GM23338 (cell line): ENCODE measurements around the gene ARHGEF37. TPM values are rescaled to one million over a fixed set of nuclear protein-coding genes. Genes with fewer than 3 reads are reported as not detected.
A peak's percentile ranks its signal among the peaks of the same experiment; 100 is the strongest.

ENCODE experiments used
- ATAC-seq: fragments of 200-7000 bp; cut with Tn5 transposase; 3 replicates; pipeline ENCODE4 v1.9.1; 2020
- DNase-seq: peaks from one replicate; pipeline ENCODE4 v3.0.0-alpha.2; 2015; ENCODE audit warnings: low spot score
- H2AFZ ChIP-seq: fragments of 200-600 bp; sonication (generic); 2 replicates; pipeline ENCODE4 v1.8.0; 2016; ENCODE audit warnings: antibody characterized with exemption, mild to moderate bottlenecking, moderate library complexity
- H3F3A ChIP-seq: fragments of 200-600 bp; sonication (generic); replicated peaks from 2 replicates; pipeline ENCODE4 v1.8.0; 2017; ENCODE audit warnings: antibody characterized with exemption, mixed run types, low read depth
- H3K27ac ChIP-seq: fragments of 200-600 bp; sonication (generic); 2 replicates; pipeline ENCODE4 v1.6.1; 2016; ENCODE audit warnings: low read depth
- H3K27me3 ChIP-seq: fragments of 200-600 bp; sonication (generic); 2 replicates; pipeline ENCODE4 v1.8.0; 2016; ENCODE audit warnings: mild to moderate bottlenecking, mixed run types, moderate library complexity; ENCODE audit not compliant: insufficient read depth
- H3K36me3 ChIP-seq: fragments of 200-600 bp; sonication (generic); 2 replicates; pipeline ENCODE4 v1.8.0; 2016; ENCODE audit warnings: mild to moderate bottlenecking; ENCODE audit not compliant: insufficient read depth
- H3K4me1 ChIP-seq: fragments of 200-600 bp; sonication (generic); 2 replicates; pipeline ENCODE4 v1.8.0; 2016; ENCODE audit warnings: mild to moderate bottlenecking, moderate library complexity; ENCODE audit not compliant: insufficient read depth
- H3K4me2 ChIP-seq: fragments of 200-600 bp; sonication (generic); 2 replicates; pipeline ENCODE4 v1.7.1; 2017; ENCODE audit warnings: mixed run types
- H3K4me3 ChIP-seq: fragments of 200-600 bp; sonication (generic); 2 replicates; pipeline ENCODE4 v1.6.1; 2016; ENCODE audit warnings: mixed run types
- H3K79me2 ChIP-seq: fragments of 200-600 bp; sonication (generic); replicated peaks from 2 replicates; pipeline ENCODE4 v1.8.0; 2017; ENCODE audit warnings: mild to moderate bottlenecking; ENCODE audit not compliant: insufficient read depth
- H3K9me2 ChIP-seq: fragments of 200-600 bp; sonication (generic); 2 replicates; pipeline ENCODE4 v1.8.0; 2017; ENCODE audit not compliant: insufficient read depth
- H4K20me1 ChIP-seq: fragments of 200-600 bp; sonication (generic); replicated peaks from 2 replicates; pipeline ENCODE4 v1.8.0; 2017; ENCODE audit warnings: mild to moderate bottlenecking; ENCODE audit not compliant: insufficient read depth
- H3K27ac Mint-ChIP-seq: 2 replicates; pipeline ENCODE4 v1.8.0; 2020; ENCODE audit warnings: inconsistent platforms, mild to moderate bottlenecking, moderate library complexity, mixed read lengths
- H3K27me3 Mint-ChIP-seq: 3 replicates; pipeline ENCODE4 v1.8.0; 2022; ENCODE audit warnings: low read depth, mild to moderate bottlenecking, moderate library complexity, mixed read lengths, inconsistent platforms; ENCODE audit not compliant: insufficient read depth, poor library complexity
- H3K36me3 Mint-ChIP-seq: 3 replicates; pipeline ENCODE4 v1.8.0; 2021; ENCODE audit warnings: low read depth, mild to moderate bottlenecking, inconsistent platforms, moderate library complexity, mixed read lengths
- H3K4me1 Mint-ChIP-seq: 3 replicates; pipeline ENCODE4 v1.8.0; 2020; ENCODE audit warnings: mild to moderate bottlenecking, inconsistent platforms, mixed read lengths
- H3K4me3 Mint-ChIP-seq: 3 replicates; pipeline ENCODE4 v1.8.0; 2021; ENCODE audit warnings: moderate library complexity, mild to moderate bottlenecking, inconsistent platforms, mixed read lengths
- H3K9me3 Mint-ChIP-seq: 3 replicates; pipeline ENCODE4 v1.8.0; 2020; ENCODE audit warnings: moderate library complexity, mild to moderate bottlenecking, inconsistent platforms, mixed read lengths
- CREB1 ChIP-seq: fragments of 250-450 bp; sonication (Bioruptor Pico); IDR thresholded peaks from 2 replicates; pipeline ENCODE4 v1.5.0; 2020; ENCODE audit warnings: low read depth, mild to moderate bottlenecking, moderate library complexity
- CTCF ChIP-seq, 2 experiments: fragments of 200-600 bp in 1 of 2; sonication (generic) in 1 of 2; conservative IDR thresholded peaks; 2 replicates each; pipeline versions ENCODE4 v1.5.1 to v1.6.1; 2016 to 2017; ENCODE audit warnings: antibody characterized with exemption in 2 of 2, low read depth in 2 of 2, mild to moderate bottlenecking in 2 of 2, moderate library complexity in 1 of 2
- ETS1 ChIP-seq: IDR thresholded peaks from 2 replicates; pipeline ENCODE4 v1.6.1; 2016; ENCODE audit warnings: antibody characterized with exemption
- EZH2 ChIP-seq: fragments of 200-600 bp; sonication (generic); IDR thresholded peaks from one replicate; pipeline ENCODE4 v1.8.0; 2017; ENCODE audit warnings: antibody characterized with exemption, mild to moderate bottlenecking, low read depth; ENCODE audit not compliant: unreplicated experiment
- EZH2phosphoT487 ChIP-seq: fragments of 200-600 bp; sonication (generic); IDR thresholded peaks from one replicate; pipeline ENCODE4 v1.8.1; 2018; ENCODE audit warnings: antibody characterized with exemption; ENCODE audit not compliant: unreplicated experiment
- JUNB ChIP-seq: IDR thresholded peaks from one replicate; pipeline ENCODE4 v1.6.1; 2016; ENCODE audit warnings: antibody characterized with exemption; ENCODE audit not compliant: unreplicated experiment
- NANOG ChIP-seq: IDR thresholded peaks from 2 replicates; pipeline ENCODE4 v1.6.1; 2016; ENCODE audit warnings: antibody characterized with exemption, borderline replicate concordance
- POLR2AphosphoS5 ChIP-seq: IDR thresholded peaks from 2 replicates; pipeline ENCODE4 v1.6.1; 2016; ENCODE audit warnings: antibody characterized with exemption, low read depth
- REST ChIP-seq: IDR thresholded peaks from one replicate; pipeline ENCODE4 v1.6.1; 2018; ENCODE audit warnings: antibody characterized with exemption; ENCODE audit not compliant: unreplicated experiment
- STAT1 ChIP-seq: IDR thresholded peaks from one replicate; pipeline ENCODE4 v1.6.1; 2016; ENCODE audit warnings: antibody characterized with exemption; ENCODE audit not compliant: unreplicated experiment
- ZNF114 ChIP-seq: fragments of 250-450 bp; sonication (Bioruptor Pico); IDR thresholded peaks from 2 replicates; pipeline ENCODE4 v1.5.0; 2020; ENCODE audit warnings: mild to moderate bottlenecking, moderate library complexity
- ZNF331 ChIP-seq: fragments of 250-450 bp; sonication (Bioruptor Pico); IDR thresholded peaks from 2 replicates; pipeline ENCODE4 v1.5.0; 2020; ENCODE audit warnings: low read depth, mild to moderate bottlenecking, moderate library complexity
- ZNF462 ChIP-seq: fragments of 250-450 bp; sonication (Bioruptor Pico); IDR thresholded peaks from 2 replicates; pipeline ENCODE4 v1.5.0; 2020; ENCODE audit warnings: mild to moderate bottlenecking, moderate library complexity
- polyA plus RNA-seq: library from polyadenylated mRNA; unstranded; fragments of >200 nt; fragmentation: Nextera tagmentation; extraction: Ambion mirVana; gene quantifications from 2 replicates; pipeline ENCODE4 v1.2.1, GENCODE V29; 2016
- total RNA-seq: library from RNA; depleted of rRNA; stranded (reverse); fragments of >200 nt; shearing (Covaris generic); gene quantifications from 2 replicates; pipeline ENCODE4 v1.2.3, GENCODE V29; 2014

The ARHGEF37 gene
- total and polyA plus RNA-seq, 2 experiments from 2014 or later, result 0.14 to 0.79 TPM

GRCh38 chr5:149532413-149532812 is 48.9 kb upstream of the ARHGEF37 start:
- TF ChIP-seq ZNF114 (CRISPR knock-in tag) (no peak), NANOG (no peak), ZNF462 (no peak), EZH2 (no peak), ETS1 (no peak), EZH2phosphoT487 (no peak), POLR2AphosphoS5 (no peak), REST (no peak), CTCF (conservative IDR thresholded peaks at IDR 0.05; ENCODE audit: low read depth in 2 of 2) (no peak), ZNF331 (CRISPR knock-in tag) (no peak), CREB1 (CRISPR knock-in tag) (no peak), JUNB (no peak), STAT1 (no peak)
- Histone ChIP-seq H3K36me3 (no peaks in the 10 kb centered on the region), H3F3A (no peaks in the 10 kb centered on the region), H3K79me2 (peaks cover 100% of the 10 kb centered on the region), H2AFZ (no peak overlapping the region), H3K9me2 (no peaks in the 10 kb centered on the region), H4K20me1 (peaks cover 83% of the 10 kb centered on the region), H3K27ac (peak overlapping the region; percentile 8; the same call in 1 of the 2 replicates), H3K4me2 (no peak overlapping the region), H3K4me1 (peaks cover 56% of the 10 kb centered on the region), H3K4me3 (no peak overlapping the region), H3K27me3 (no peaks in the 10 kb centered on the region)
- Mint-ChIP-seq H3K9me3 (no peaks in the 10 kb centered on the region), H3K27ac (no peak overlapping the region), H3K36me3 (peaks cover 13% of the 10 kb centered on the region), H3K4me1 (peaks cover 55% of the 10 kb centered on the region), H3K27me3 (peaks cover 3% of the 10 kb centered on the region), H3K4me3 (no peak overlapping the region)
- no peak for DNase-seq
- ATAC-seq, result no peak
